GM19351 (cell line): ENCODE data around the gene ZNF35.
"Not testable (repeated sequence)": the region's sequence is repeated elsewhere in the genome, so short reads cannot be mapped to it uniquely, and the experiment has no call there.

Experiments
- ATAC-seq: cut with Tn5 transposase; IDR thresholded peaks from one replicate; pipeline ENCODE4 v1.9.1; 2021; ENCODE audit warnings: mild to moderate bottlenecking, moderate library complexity; ENCODE audit not compliant: unreplicated experiment

Gene ZNF35

GRCh38 chr3:44648564-44649229, at the start of gene ZNF35:
Gene ZNF35, plus strand, starts transcription at chr3:44648732. Its CDS starts 2,336 bp downstream, at chr3:44651068.
- peak; percentile 95 for ATAC-seq

GRCh38 chr3:44601749-44602148, 46.8 kb upstream of the ZNF35 start:
- no peak for ATAC-seq

DNA sequence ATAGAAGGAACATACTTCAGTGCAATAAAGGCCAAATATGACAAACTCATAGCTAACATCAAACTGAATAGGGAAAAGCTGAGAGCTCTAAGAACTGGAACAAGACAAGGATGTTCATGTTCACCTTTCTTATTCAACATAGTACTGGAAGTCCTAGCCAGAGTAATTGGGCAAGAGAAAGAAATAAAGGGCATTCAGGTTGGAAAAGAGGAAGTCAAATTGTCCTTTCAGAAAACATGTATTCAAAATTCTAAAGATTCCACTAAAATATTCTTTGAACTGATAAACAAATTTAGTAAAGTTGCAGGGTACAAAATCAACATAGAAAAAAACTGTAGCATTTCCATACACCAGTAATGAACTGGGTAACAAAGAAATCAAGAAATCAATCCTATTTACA, 35.9 kb upstream of the ZNF35 start:
- ATAC-seq = no peak

GRCh38 chr3:44624749-44625480, 23.6 kb upstream of the ZNF35 start, which contains the start of gene ZNF197:
Gene ZNF197, plus strand, starts transcription at chr3:44625036. Its CDS starts 4,119 bp downstream, at chr3:44629155.
- peak; percentile 90 for ATAC-seq

GRCh38 chr3:44628716-44629115, 19.8 kb upstream of the ZNF35 start:
- ATAC-seq = no peak

GRCh38 chr3:44632193-44632592, 16.3 kb upstream of the ZNF35 start:
- no peak for ATAC-seq

- ATAC-seq = no peak
Observed at GRCh38 chr3:44642337-44642736, 6.2 kb upstream of the ZNF35 start.

DNA sequence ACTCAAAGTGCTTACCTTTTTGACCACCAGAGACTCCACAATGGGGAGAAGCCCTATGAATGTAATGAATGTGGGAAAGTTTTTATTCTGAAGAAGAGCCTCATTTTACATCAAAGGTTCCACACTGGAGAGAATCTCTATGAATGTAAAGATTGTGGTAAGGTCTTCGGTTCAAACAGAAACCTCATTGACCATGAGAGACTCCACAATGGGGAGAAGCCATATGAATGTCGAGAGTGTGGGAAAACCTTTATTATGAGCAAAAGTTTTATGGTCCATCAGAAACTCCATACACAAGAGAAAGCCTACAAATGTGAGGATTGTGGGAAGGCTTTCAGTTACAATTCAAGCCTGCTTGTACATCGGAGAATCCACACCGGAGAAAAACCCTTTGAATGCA, 5.5 kb upstream of the ZNF35 start:
- no peak for ATAC-seq

- no peak for ATAC-seq
Observed at GRCh38 chr3:44647771-44648170, 761 bp upstream of the ZNF35 start.

DNA sequence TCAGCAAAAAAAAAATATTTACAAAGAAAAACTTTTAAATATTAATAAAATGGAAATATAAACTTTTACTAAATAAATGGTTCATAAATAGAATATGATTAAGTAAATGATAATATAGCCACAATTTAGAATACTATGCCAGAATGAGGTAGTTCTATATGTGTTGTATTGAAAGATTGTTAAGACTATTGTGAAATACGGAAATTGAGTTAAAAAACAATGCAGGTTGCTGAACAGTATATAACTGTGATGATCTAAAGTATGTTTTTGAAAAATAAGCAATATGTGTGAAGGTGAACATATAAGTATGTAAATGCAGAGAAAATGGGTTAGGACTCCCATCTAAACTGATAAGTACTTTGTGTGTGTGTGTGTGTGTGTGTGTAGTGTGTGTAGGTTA, 1.2 kb downstream of the ZNF35 start:
- no peak for ATAC-seq

- ATAC-seq = no peak
Observed at GRCh38 chr3:44654039-44654438, 5.5 kb downstream of the ZNF35 start.

DNA sequence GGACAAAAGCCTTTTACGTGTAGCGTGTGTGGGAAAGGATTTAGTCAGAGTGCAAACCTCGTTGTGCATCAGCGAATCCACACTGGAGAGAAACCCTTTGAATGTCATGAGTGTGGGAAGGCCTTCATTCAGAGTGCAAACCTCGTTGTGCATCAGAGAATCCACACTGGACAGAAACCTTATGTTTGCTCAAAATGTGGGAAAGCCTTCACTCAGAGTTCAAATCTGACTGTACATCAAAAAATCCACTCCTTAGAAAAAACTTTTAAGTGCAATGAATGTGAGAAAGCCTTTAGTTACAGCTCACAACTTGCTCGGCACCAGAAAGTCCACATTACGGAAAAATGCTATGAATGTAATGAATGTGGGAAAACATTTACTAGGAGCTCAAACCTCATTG, 10.5 kb downstream of the ZNF35 start:
- ATAC-seq = no peak

DNA sequence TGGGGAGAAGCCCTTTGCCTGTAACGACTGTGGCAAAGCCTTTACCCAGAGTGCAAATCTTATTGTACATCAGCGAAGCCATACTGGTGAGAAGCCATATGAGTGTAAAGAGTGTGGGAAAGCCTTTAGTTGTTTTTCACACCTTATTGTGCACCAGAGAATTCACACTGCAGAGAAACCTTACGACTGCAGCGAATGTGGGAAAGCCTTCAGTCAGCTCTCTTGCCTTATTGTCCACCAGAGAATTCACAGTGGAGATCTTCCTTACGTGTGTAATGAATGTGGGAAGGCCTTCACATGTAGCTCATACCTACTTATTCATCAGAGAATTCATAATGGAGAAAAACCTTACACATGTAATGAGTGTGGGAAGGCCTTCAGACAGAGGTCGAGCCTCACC, 10.9 kb downstream of the ZNF35 start:
- no peak for ATAC-seq

DNA sequence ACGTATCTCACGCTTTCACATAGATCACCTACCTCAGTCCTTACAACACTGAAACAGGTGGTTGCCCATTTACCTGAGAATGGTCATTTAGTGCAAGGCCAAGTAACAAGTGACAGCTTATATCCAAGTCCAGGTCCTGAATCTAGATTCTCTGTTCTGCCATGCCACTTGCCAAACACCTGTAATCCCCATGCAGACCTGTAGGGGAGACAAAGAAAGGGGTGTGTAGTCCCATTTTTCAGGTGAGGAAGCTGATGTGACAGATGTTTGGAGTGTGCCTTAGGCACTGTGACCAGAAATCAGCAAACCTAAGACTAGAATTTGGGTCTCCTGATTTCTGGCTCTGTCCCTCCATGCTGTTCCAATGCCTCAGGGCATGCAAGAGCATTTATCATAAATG, 12.7 kb downstream of the ZNF35 start:
- no peak for ATAC-seq

- no peak for ATAC-seq
Observed at GRCh38 chr3:44665173-44665572, 16.6 kb downstream of the ZNF35 start.

GRCh38 chr3:44666346-44666745, 17.8 kb downstream of the ZNF35 start:
- no peak for ATAC-seq

DNA sequence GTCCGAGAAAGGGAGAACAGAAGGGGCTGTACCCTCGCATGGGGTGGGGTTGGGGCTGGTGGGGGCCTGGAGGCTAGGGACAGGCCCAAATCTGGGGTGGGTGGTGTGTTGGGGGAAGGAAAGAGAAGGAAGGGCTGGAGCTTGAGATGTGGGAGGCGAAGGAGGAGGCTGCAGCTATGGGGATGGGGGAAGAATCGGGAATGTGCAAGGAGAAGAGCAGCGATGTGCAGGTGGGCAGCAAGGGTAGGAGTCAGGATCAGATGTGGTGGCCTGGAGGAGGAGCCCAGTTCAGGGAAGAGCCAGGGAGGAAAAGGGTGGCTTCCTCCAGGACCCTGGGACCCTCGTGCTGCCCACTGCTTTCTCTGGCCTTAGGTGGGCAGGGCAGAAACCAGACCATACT, 21.2 kb downstream of the ZNF35 start:
- ATAC-seq = no peak

DNA sequence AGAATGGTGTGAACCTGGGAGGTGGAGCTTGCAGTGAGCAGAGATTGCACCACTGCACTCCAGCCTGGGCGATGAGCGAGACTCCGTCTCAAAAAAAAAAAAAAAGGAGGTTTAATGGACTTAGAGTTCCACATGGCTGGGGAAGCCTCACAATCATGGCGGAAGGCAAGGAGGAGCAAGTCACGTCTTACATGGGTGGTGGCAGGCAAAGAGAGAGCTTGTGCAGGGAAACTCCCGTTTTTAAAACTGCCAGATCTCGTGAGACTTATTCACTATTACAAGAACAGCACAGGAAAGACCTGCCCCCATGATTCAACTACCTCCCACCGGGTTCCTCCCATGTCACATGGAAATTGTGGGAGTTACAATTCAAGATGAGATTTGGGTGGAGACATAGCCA, 24.9 kb downstream of the ZNF35 start:
- ATAC-seq = not testable (repeated sequence)

DNA sequence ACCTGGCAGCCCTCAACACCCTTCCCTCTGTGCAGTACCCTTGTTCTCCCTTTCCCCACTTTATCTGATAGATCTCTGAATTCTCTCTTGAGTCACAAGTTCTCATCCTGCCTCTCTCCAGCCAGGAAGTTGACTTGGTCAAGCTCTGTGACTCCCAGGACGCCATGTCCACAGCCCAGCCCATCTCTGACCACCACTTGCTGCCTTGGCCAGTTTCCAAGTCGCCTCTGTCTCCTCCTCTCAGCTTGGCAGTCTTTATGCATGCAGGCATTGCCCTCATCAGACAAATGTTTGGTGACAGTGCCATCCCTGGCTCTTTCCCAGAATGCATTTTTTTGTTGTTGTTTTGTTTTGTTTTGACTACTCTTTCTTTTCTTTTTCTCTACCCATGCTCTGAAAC, 25.7 kb downstream of the ZNF35 start:
- ATAC-seq = no peak

DNA sequence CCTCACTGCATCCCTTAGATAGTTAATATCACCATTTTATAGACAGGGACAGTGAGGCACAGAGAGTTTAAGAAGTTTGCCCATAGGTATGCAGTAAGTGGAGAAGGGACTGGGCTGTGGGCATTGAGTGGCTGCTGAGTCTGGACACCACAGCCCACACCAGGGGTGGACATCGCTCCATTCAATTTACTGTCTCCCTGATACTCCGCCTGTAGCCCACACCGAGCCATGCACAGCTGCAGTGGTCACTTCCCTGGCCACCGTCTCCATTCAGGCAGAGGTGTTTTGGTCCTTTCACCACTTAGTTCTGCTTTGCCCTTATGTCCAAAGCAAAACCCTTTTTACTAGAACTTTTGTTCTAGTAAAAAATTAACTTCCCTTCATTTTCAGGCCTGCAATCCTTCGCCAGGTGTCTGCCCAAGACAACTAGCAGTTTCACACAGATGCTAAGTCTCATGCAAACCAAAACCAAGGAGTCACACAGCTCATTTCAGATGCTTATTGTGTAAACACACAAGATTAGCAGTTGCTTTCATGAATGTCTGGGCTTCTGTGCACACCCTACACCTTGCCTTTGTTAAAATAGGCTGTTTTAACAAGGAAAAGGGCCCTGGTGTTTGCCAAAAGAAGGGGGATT, 30.1 kb downstream of the ZNF35 start:
- no peak for ATAC-seq

GRCh38 chr3:44680921-44681455, 32.5 kb downstream of the ZNF35 start:
- ATAC-seq = no peak
